Gastrocnemius medialis (tissue), 4 donors: ENCODE measurements around the gene BMP10. TPM values are rescaled to one million over a fixed set of nuclear protein-coding genes. Genes with fewer than 3 reads are reported as not detected.

ENCODE experiments used
- ATAC-seq, 2 donors: fragments of 150-250 bp; one replicate each; pipeline ENCODE4 v1.9.1; 2016
- DNase-seq, 2 donors: peaks; one replicate each; pipeline ENCODE4 v3.0.0-alpha.2; 2019
- H3K27ac ChIP-seq, 4 donors: fragments of 200-600 bp; sonication (generic); 1 replicate in 1 of 4; 2 replicates in 3 of 4; pipeline ENCODE4 v1.5.1; 2016 to 2018; ENCODE audit warnings: mild to moderate bottlenecking in 2 of 4, moderate library complexity in 1 of 4
- H3K27me3 ChIP-seq, 3 donors: fragments of 200-600 bp; sonication (generic) in 2 of 3; 1 replicate in 1 of 3; 2 replicates in 2 of 3; pipeline versions ENCODE4 v1.5.1 to v1.6.0; 2016 to 2019; ENCODE audit warnings: mild to moderate bottlenecking in 1 of 3, moderate library complexity in 1 of 3
- H3K36me3 ChIP-seq, 2 donors: fragments of 200-600 bp; sonication (generic) in 1 of 2; one replicate each; pipeline ENCODE4 v1.5.1; 2017 to 2018
- H3K4me1 ChIP-seq, 2 donors: fragments of 200-600 bp; sonication (generic) in 1 of 2; one replicate each; pipeline ENCODE4 v1.5.1; 2016 to 2017; ENCODE audit warnings: mild to moderate bottlenecking in 2 of 2
- H3K4me3 ChIP-seq, 4 donors: fragments of 200-600 bp; sonication (generic) in 3 of 4; 1 replicate in 1 of 4; 2 replicates in 3 of 4; pipeline ENCODE4 v1.5.1; 2016 to 2019; ENCODE audit warnings: mild to moderate bottlenecking in 2 of 4
- H3K9me3 ChIP-seq, 3 donors: fragments of 200-600 bp; sonication (generic) in 2 of 3; 1 replicate in 1 of 3; 2 replicates in 2 of 3; pipeline ENCODE4 v1.5.1; 2016 to 2019
- CTCF ChIP-seq, 5 experiments: fragments of 450-650 bp in 3 of 5; fragments of 200-600 bp in 2 of 5; sonication (generic) in 2 of 5; IDR thresholded peaks in 4 of 5; conservative IDR thresholded peaks in 1 of 5; 1 replicate in 4 of 5; 2 replicates in 1 of 5; pipeline ENCODE4 v1.5.1; 2016 to 2019; ENCODE audit warnings: antibody characterized with exemption in 5 of 5, mild to moderate bottlenecking in 3 of 5, moderate library complexity in 3 of 5
- POLR2A ChIP-seq, 2 donors: fragments of 450-650 bp; IDR thresholded peaks; one replicate each; pipeline ENCODE4 v1.6.1; 2017; ENCODE audit warnings: antibody characterized with exemption in 2 of 2, mild to moderate bottlenecking in 2 of 2, moderate library complexity in 2 of 2
- in situ Hi-C, 4 donors: fragments of 200-750 bp; cut with MboI; loops; one replicate each; pipeline versions ENCODE4 v1.15.0 to v1.8.0; 2017; ENCODE audit warnings: low sequenced_read_pairs in 4 of 4
- intact Hi-C: fragments of 100-400 bp; cut with DNase I; formaldehyde crosslinking; loops from one replicate; pipeline ENCODE4 v1.15.1; 2023; ENCODE audit warnings: low total_unique reads
- total RNA-seq, 4 donors: library from RNA; depleted of rRNA; stranded (reverse); fragments of >200 nt; gene quantifications; one replicate each; pipeline versions ENCODE4 v1.1.0 to v1.2.3, GENCODE V29; 2016

Gene BMP10
- total RNA-seq, 4 donors from 2014 or later, result not detected

- H3K27me3 ChIP-seq, result no peaks in the 10 kb centered on the region
- H3K27ac ChIP-seq, result no peak overlapping the region
- DNase-seq (no peak), ATAC-seq (no peak)
- TF ChIP-seq POLR2A (IDR thresholded peaks at IDR 0.05) (no peak), CTCF (IDR thresholded peaks at IDR 0.05 in 4 of 5, conservative IDR thresholded peaks at IDR 0.05 in 1 of 5) (no peak)
- H3K9me3 ChIP-seq, result no peaks in the 10 kb centered on the region
- no peaks in the 10 kb centered on the region for H3K36me3 ChIP-seq
- in situ Hi-C loops (no loop called here), intact Hi-C loops (no loop called here)
- H3K4me1 ChIP-seq, result no peaks in the 10 kb centered on the region
- H3K4me3 ChIP-seq, result no peak overlapping the region
Measured at GRCh38 chr2:68863996-68864395, 7.2 kb downstream of the BMP10 start.

GRCh38 chr2:68862889-68863288 lies 8.3 kb downstream of the BMP10 start:
- no peaks in the 10 kb centered on the region for H3K27me3 ChIP-seq
- intact Hi-C loops (no loop called here), in situ Hi-C loops (no loop called here)
- H3K4me3 ChIP-seq, result no peak overlapping the region
- DNase-seq, result no peak
- H3K36me3 ChIP-seq, result no peaks in the 10 kb centered on the region
- no peak overlapping the region for H3K27ac ChIP-seq
- no peak for TF ChIP-seq CTCF (IDR thresholded peaks at IDR 0.05 in 4 of 5, conservative IDR thresholded peaks at IDR 0.05 in 1 of 5)
- no peak for TF ChIP-seq POLR2A (IDR thresholded peaks at IDR 0.05)
- no peaks in the 10 kb centered on the region for H3K4me1 ChIP-seq
- no peak for ATAC-seq
- no peaks in the 10 kb centered on the region for H3K9me3 ChIP-seq

- TF ChIP-seq CTCF (IDR thresholded peaks at IDR 0.05 in 4 of 5, conservative IDR thresholded peaks at IDR 0.05 in 1 of 5) (no peak), POLR2A (IDR thresholded peaks at IDR 0.05) (no peak)
- Histone ChIP-seq H3K4me3 (no peak overlapping the region), H3K27me3 (no peaks in the 10 kb centered on the region), H3K36me3 (no peaks in the 10 kb centered on the region), H3K9me3 (no peaks in the 10 kb centered on the region), H3K4me1 (no peaks in the 10 kb centered on the region), H3K27ac (no peak overlapping the region)
- in situ Hi-C loops (no loop called here), intact Hi-C loops (no loop called here)
- ATAC-seq (no peak), DNase-seq (no peak)
Measured at GRCh38 chr2:68861330-68861729, 9.9 kb downstream of the BMP10 start.

GRCh38 chr2:68860111-68860510 lies 11.1 kb downstream of the BMP10 start:
- intact Hi-C loops, result no loop called here
- no peak for TF ChIP-seq CTCF (IDR thresholded peaks at IDR 0.05 in 4 of 5, conservative IDR thresholded peaks at IDR 0.05 in 1 of 5)
- TF ChIP-seq POLR2A (IDR thresholded peaks at IDR 0.05), result no peak
- H3K4me3 ChIP-seq, result no peak overlapping the region
- no peaks in the 10 kb centered on the region for H3K27me3 ChIP-seq
- no peaks in the 10 kb centered on the region for H3K36me3 ChIP-seq
- no peak overlapping the region for H3K27ac ChIP-seq
- in situ Hi-C loops, result no loop called here
- no peaks in the 10 kb centered on the region for H3K4me1 ChIP-seq
- ATAC-seq (no peak), DNase-seq (no peak)
- H3K9me3 ChIP-seq, result no peaks in the 10 kb centered on the region

GRCh38 chr2:68857855-68858456 lies 13.2 kb downstream of the BMP10 start:
- Histone ChIP-seq H3K27me3 (no peaks in the 10 kb centered on the region), H3K4me1 (no peaks in the 10 kb centered on the region), H3K36me3 (no peaks in the 10 kb centered on the region), H3K9me3 (no peaks in the 10 kb centered on the region), H3K4me3 (no peak overlapping the region), H3K27ac (no peak overlapping the region)
- DNase-seq (no peak), ATAC-seq (no peak)
- TF ChIP-seq POLR2A (IDR thresholded peaks at IDR 0.05), result no peak
- TF ChIP-seq CTCF (IDR thresholded peaks at IDR 0.05 in 4 of 5, conservative IDR thresholded peaks at IDR 0.05 in 1 of 5), result no peak
- in situ Hi-C loops (no loop called here), intact Hi-C loops (no loop called here)
